Stimulated activated CD8-positive, alpha-beta memory T cell treated with anti-CD3 and anti-CD28 coated beads, Interleukin-12 subunit alpha, Interleukin-12 subunit beta, amount 100 ng/mL, for 1 hour (primary cell): ENCODE measurements around the gene MMP17.

Source experiments
- DNase-seq: peaks from one replicate; pipeline ENCODE4 v3.0.0-alpha.2; 2020; ENCODE audit warnings: low read depth

MMP17 gene

DNA sequence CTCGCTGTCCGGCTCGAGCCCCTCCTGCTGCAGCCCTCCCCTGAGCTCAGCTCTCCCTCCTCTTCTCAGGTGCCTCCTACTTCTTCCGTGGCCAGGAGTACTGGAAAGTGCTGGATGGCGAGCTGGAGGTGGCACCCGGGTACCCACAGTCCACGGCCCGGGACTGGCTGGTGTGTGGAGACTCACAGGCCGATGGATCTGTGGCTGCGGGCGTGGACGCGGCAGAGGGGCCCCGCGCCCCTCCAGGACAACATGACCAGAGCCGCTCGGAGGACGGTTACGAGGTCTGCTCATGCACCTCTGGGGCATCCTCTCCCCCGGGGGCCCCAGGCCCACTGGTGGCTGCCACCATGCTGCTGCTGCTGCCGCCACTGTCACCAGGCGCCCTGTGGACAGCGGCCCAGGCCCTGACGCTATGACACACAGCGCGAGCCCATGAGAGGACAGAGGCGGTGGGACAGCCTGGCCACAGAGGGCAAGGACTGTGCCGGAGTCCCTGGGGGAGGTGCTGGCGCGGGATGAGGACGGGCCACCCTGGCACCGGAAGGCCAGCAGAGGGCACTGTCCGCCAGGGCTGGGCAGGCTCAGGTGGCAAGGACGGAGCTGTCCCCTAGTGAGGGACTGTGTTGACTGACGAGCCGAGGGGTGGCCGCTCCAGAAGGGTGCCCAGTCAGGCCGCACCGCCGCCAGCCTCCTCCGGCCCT is 22.8 kb downstream of the MMP17 start:
- DNase-seq: no peak

DNA sequence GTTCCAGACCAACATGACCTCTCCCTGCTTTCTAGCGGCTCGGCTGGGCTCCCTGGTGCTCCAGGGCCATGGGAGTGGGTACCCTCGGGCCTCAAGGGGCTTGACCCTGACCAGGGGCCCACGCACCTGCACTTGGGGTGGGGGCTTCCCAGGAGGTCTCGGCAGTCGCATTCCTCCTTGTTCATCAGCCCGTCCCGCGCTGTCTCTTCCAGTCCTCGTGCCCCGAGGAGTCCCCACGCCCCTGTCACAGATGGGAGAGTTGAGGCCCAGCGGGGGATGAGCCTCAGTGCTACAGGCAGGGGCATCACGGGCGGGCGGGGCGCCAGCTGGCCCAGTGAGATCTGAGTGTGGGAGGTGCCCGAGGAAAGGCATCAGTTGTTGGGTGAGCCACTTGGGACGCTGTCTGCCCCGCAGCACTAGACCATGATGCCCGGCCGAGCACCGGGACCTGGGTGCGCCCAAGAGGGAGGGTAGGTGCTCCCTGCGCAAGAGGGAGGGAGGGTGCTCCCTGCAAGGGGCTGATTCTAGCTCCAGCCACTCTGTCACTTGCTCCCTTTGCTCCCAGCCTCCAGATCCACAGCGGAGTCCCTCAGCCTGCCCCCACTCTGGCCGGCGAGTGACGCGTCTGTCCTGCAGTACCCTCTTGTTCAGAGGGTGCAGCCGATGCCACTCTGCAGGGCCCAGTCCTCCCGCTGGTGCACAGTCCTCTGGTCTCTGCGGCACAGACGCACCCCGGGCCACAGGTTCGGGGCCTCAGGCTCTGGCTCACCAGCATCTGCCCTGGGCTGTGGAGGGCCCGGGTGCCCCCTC is 23.8 kb downstream of the MMP17 start:
- no peak for DNase-seq

DNA sequence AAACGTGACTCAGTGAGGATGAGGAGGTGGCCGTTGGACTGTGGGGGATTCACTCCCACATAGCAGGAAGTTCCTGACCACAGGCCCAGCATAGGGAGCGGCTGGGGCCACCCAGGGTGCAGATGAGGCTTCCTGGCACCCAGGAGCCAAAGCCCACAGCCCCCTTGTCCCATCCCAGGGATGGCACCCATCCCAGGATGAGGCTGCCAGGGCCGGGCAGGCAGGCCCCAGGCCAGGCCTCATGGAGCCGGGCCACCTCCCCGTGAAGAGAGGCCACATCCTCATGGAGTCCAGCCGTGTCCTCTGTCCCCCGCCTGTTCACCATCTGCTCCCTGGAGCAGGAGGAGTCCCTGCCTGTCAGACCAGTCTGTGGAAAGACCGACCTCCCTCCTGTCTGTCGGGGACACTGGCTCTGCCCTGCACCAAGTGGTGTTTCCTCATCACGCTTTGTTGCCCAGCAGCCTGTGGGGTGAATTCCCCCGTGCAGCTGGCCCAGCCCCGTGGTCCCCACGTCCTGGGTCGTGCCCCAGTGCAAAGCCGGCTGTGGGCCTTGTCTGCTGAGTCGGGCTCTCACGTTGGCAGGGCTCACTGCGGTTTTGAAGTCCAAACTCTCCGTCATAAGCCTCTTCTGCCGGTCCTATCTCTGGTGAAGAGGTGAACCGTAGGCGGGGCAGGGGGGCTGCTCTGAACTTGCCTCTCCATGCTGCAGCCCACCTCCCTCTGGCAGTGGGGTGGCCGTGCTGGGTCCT is 24.5 kb downstream of the MMP17 start:
- DNase-seq: no peak

DNA sequence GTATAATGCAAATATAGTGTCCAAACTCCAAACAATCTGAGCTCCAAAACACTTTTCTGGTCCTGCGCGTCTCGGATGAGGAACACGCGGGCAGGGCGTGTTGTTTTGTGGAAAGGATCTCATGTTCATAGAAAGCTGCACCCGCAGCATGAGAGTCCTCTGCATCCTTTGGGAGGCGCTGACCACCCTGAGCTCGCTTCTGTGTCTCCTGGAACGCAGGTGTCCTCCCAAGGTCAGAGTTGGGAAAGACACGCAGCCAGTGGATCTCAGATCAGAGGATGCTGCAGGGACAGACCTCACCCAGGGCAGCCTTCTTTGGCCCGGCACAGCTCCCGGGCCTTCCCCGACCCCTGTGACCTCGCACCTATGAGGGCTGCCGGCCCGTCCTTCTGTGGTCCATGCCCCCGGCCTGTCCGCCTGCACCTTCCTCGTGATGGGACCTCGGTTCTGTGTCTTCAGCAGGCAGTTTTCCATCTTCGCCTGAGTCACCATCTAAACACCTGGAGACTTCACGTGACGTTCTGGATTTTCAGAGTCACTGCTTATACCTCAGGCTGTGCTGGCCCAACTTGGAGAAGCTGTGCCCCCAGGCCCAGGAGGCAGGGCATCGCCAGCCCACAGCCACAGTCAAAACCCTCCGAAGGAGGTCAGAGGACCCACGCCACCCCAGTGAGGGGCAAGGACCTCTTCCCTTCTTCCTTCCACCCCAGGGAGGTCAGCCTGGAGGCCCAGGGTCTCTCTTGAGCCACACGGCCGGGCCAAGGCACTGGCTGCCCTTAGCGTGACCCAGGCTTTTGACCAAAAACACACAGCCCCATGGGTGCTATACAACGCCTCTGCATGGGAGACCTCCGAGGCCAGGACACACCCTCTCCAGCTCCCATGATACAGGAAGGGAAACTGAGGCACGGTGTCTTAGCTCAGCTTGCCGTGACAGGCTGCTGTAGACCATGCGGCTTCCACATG is 25.9 kb downstream of the MMP17 start:
- DNase-seq: no peak

DNA sequence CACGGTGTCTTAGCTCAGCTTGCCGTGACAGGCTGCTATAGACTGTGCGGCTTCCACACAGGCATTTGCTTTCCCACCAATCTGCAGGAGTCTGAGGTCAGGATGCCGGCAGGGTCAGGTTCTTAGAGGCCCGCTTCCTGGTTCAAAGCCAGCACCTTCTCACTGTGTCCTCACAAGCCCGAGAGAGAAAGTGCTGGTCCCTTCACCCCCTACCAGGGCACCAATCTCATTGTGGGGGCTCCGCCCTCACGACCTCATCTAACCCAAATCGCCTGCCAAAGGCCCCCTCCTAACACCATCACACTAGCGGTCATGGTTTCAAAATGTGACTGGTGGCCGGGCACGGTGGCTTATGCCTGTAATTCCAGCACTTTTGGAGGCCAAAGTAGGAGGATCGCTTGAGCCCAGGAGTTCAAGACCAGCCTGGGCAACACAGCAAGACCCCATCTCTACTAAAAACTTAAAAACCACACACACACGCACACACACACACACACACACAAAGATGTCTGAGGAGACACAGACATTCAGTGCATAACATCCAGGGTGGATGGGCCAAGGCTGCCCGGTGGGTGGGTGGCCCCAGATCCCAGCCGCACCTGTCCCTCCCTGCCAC is 26.8 kb downstream of the MMP17 start:
- DNase-seq: no peak

DNA sequence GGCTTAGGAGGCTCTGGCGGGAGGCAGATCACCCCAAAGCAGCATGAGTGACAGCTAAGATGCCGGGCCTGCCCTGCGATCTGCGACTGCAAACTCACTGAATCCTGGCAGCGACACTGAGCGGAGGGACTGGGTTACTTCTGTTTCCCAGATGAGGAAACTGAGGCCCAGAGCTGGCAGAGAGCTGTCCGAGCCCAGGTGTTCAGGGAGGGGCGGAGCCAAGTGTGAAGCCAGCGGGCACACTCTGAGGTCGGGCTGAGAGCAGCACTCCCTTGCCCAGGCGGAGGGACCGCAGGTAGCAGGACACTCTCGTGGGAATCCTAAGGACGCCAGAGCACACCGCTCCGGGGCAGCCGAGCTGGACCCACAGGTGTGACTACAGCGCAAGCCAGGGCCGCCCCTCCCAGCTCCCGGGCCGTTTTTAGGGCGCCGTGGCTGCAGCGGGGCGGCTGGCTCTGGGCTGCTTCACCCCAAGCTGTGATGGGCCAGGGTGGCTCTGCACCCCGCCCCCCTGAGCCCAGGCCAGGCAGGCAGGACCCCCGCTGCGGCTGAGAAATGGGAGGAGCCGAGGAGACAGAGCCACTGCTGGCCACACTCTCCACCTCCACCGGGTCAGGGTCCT is 27.4 kb downstream of the MMP17 start:
- DNase-seq: no peak

DNA sequence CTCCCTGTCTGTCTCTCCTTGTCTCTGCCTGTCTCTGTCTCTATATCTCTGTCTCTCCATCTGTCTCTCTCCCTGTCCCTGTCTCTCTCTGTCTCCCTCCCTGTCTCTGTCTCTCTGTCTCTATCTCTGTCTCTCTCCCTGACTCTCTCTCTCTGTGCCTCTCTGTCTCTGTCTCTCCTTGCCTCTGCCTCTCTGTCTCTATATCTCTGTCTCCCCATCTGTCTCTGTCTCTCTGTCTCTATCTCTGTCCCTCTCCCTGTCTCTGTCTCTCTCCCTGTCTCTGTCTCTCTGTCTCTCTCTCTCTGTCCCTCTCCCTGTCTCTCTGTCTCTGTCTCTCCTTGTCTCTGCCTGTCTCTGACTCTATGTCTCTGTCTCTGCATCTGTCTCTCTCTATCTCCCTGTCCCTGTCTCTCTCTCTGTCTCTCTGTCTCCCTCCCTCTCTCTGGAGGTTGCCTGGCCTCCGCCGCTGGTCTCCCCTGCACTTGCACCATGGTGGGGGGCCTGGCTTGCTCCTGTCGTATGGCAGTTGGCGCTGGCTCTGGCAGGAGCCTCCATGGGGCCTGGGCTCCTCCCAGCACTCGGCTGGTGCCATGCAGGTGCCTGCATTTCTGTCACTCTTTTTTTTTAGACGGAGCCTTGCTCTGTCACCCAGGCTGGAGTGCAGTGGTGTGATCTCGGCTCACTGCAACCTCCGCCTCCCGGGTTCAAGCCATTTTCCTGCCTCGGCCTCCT is 28.3 kb downstream of the MMP17 start:
- DNase-seq: no peak

DNA sequence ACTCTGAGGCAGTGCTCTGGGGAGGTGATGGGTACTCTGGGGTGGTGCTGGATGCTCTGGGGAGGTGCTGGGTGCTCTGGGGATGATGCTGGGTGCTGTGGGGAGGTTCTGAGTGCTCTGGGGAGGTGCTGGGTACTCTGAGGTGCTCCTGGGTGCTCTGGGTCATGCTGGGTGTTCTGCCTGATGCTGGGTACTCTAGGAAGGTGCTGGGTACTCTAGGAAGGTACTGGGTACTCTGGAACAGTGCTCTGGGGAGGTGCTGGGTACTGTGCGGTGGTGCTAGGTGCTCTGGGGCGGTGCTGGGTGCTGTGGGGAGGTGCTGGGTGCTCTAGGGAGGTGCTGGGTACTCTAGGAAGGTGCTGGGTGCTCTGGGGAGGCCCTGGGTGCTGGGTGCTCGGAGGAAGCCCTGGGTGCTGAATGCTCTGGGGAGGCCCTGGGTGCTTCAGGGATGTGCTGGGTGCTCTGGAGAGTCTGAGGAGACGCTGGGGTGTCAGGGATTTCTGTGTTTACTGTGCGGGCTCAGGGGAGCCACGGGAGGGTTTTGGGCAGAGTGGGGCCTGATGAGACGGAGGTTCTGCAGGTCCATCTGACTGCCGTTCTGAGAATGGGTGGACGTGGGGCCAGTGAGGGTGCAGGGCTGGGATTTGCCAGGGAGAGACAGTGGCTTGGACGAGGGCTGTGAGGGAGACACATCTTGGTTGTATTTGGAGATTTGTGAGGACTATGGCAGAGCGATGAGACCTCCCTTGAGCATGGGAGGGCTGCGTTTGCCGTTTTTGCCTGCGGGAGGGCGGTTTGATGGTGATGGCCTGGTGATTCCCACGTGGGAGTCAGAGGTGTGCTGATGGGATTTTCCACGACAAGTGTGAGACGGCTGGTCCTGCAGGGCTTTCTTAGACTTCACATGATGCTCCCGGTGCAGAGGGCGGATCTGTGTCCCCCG is 30.0 kb downstream of the MMP17 start:
- DNase-seq: no peak

DNA sequence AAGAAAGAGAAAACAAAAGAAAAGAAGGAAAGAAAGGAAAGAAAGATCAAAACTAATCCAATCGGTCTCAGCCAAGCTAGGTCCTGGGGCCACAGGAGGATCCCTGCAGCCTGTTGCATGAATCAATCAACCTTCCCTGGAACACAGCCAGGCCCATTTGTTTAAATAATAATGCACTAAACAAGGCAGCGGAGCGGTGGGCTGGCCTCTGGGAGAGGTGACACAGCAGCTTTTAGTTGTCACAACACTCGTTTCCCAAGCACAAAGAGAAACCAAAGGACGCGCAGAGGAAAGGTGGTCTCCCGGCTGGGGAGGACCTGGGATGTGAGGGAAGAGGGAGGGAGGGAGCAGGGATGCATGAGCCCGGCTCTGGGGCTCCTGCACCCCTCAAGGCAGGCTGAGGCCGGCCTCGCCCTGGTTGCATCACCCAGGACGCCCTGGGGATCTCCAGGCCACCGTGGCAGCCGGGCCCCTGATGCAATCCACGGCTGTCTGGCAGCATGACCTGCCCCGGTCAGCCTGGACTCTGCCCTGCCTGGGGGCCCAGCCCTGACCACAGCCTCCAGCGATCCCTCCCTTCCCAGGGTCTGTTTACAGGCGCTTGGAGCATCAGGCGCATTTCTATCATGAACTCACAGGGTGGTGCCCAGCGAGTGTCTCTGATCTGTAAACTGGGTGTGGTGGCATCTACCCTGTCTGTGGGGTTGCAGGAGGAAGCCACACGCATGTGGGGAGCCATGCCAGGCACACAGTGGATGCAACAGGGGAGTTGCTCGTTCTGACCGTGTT is 32.5 kb downstream of the MMP17 start:
- DNase-seq: no peak

DNA sequence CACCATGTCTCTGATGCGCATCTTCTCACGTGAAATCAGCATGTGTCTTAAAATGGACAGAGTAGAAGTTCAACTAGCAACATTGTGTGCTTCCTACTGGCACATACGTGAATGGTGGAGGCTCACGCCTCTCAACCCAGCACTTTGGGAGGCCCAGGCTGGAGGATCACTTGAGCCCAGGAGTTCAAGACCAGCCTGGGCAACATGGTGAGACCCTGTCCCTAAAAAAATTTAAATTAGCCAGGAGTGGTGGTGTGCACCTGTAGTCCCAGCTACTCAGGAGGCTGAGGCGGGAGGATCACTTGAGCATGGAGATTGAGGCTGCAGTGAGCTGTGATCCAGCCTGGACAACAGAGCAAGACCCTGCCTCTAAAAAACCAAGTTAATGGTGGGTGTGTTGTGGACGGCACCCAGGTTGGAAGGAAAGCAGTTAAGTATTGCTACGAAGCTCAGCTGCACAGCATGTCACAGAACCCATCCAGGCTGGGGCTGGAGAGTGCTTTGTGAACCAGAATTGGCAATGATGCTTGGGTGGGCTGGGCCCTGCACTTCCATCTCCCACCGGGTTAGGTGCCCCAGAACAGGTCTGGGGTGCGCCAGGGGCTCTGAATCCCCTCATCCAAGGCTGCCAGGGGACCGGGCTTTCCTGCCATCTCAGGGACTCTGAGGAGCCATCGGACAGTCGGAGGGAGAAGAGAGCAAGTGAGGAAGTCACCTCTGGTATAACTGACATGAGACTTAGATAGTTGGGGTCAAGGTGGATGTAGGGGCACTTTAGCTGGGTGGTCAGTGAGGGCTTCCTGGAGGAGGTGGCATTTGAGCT is 33.3 kb downstream of the MMP17 start:
- no peak for DNase-seq

DNA sequence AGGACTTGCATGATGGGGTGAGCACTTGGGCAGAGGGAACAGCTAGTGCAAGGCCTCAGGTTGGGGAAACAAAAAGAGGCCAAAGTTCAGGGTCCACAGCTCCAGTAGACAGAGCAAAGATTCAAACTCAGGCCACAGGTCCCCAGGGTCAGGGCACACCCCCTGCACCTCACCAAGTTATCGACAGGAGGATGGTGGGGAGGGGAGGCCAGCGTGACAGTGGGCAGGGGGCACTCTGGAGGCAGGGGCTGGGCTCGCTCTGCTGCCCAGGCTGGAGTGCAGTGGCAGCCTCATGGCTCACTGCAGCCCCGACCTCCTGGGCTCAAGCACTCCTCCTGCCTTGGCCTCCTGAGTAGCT is 33.9 kb downstream of the MMP17 start:
- no peak for DNase-seq

DNA sequence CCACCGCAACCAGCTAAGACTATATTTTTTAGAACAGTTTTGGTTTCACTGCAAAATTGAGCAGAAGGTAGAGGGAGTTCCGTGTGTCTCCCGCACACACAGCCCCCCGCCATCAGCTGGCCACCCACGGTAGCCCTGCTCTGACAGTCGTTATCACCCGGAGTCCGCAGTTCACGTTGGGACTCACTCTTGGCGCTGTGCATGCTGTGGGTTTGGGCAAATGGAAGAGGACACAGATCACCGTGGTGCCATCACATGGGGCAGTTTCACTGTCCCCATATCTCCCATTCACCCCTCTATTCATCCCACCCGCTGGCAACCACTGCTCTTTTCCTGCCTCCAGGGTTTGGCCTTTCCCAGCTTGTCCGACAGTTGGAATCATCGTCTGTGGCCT is 34.4 kb downstream of the MMP17 start:
- DNase-seq: no peak

DNA sequence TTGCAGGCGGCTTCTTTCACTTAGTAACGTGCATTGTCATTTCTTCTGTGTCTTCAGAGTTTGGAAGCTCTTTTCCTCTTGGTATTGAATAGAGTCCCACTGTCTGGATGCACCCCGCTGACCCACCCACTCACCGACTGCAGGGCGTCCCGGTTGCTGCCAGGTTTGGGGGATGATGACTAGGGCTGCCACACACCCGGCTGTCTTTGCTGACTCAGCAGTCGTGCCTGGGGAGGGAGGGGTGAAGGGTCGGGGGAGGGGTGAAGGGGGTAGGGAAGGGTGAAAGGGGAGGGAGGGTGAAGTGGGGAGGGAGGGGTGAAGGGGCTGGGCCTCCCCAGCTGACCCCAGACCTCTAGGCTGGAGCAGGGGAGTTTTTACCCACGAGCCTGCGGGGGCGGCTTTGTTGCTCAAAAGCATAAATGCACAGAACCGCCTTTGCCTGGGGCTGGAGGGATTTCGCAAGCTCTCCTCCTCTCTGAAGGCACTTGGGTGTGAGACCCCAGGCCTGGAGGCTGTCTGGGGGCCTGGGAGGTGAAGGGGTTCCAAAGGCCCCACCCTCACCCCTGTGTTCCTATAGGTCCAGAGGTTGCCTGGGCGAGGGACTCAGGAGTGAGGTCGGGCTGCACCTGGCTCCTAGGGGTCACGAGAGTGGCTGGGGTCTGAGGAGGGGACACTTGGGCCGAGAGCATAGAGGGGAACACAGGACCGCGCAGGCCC is 35.0 kb downstream of the MMP17 start:
- no peak for DNase-seq

DNA sequence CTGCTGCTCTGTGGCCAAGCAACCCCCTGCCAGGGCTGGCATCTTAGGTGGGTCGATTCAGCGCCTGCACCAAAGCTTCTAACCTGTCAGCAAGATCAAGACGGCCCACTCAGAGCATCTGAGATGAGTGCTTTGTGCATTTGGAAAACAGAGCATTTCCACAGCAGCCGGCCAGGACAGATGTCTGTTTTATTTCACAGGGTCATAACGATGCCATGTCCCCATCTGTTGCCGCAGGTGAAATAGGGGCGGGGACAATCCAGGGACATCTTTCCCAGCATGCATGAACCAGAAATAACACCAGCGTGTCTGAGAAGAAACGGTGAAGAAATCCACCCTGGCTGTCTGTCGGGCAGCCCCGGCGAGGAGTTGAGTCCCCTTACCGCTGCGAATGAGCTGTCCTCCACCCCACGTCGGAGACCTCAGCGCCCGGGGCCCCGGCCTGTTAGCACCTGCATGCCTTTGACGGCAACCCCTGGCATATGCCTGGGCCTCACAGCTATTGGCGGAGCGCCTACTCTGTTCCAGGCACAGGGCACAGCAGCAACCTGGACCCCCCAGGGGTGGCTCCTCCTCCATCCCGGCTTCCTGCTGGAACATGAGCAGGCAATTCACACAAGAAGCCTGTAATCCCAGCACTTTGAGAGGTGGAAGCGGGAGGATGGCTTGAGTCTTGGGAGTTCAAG is 35.7 kb downstream of the MMP17 start:
- DNase-seq: no peak

DNA sequence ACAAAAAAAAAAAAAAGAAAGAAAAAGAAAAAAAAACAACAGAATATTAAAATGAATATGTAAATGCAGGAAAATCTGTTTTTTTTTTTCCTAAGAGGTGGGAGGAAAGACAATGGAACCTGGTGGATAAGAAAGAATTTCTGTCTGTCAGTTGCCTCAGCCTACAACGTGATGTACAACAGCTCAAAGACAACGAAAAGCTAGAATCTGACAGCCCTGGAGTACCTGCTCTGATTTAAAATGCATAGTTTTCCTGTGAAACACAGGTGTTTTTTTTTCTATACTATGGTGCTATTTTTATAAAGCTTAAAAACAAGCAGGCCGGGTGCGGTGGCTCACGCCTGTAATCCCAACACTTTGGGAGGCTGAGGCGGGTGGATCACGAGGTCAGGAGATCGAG is 36.3 kb downstream of the MMP17 start:
- DNase-seq: no peak
